Lower lobe of right lung (tissue), 2 donors: ENCODE results near the gene TRAK1. TPM values are rescaled to one million over a fixed set of nuclear protein-coding genes. Genes with fewer than 3 reads are reported as not detected.

Experiments
- ATAC-seq, 2 donors: fragments of 200-7000 bp; cut with Tn5 transposase; one replicate each; pipeline ENCODE4 v1.9.1; 2020 to 2022; ENCODE audit warnings: mild to moderate bottlenecking in 2 of 2, moderate library complexity in 2 of 2
- DNase-seq: peaks from one replicate; pipeline ENCODE4 v3.0.0-alpha.2; 2020
- H3K27ac ChIP-seq: fragments of 200-600 bp; one replicate; pipeline ENCODE4 v1.8.0; 2022
- H3K27me3 ChIP-seq: fragments of 200-600 bp; one replicate; pipeline ENCODE4 v1.8.0; 2022; ENCODE audit warnings: low read depth
- H3K36me3 ChIP-seq: fragments of 200-600 bp; one replicate; pipeline ENCODE4 v1.8.0; 2022; ENCODE audit warnings: mild to moderate bottlenecking
- H3K4me1 ChIP-seq: fragments of 200-600 bp; one replicate; pipeline ENCODE4 v1.8.0; 2022
- H3K4me3 ChIP-seq: fragments of 200-600 bp; one replicate; pipeline ENCODE4 v1.8.0; 2022; ENCODE audit warnings: mild to moderate bottlenecking
- H3K9me3 ChIP-seq: fragments of 200-600 bp; one replicate; pipeline ENCODE4 v1.8.0; 2022
- CTCF ChIP-seq: fragments of 200-600 bp; IDR thresholded peaks from one replicate; pipeline ENCODE4 v1.8.0; 2022; ENCODE audit warnings: antibody characterized with exemption, mild to moderate bottlenecking
- intact Hi-C: fragments of 100-400 bp; cut with DNase I; formaldehyde crosslinking; loops from one replicate; pipeline ENCODE4 v1.11.0; 2022
- total RNA-seq: library from RNA; stranded (reverse); fragmentation: NEBNext Ultra II Directional; extraction: Animal tissue kit (Norgen Biotek cat#: 25700); gene quantifications from one replicate; pipeline ENCODE4 v1.2.1, GENCODE V29; 2021
- donor health status: DM: no; HTN: yes; CAD: no; lungs with severe emphysema.

Gene TRAK1
- total RNA-seq, 1 donor from 2014 or later = 50.6 TPM

DNA sequence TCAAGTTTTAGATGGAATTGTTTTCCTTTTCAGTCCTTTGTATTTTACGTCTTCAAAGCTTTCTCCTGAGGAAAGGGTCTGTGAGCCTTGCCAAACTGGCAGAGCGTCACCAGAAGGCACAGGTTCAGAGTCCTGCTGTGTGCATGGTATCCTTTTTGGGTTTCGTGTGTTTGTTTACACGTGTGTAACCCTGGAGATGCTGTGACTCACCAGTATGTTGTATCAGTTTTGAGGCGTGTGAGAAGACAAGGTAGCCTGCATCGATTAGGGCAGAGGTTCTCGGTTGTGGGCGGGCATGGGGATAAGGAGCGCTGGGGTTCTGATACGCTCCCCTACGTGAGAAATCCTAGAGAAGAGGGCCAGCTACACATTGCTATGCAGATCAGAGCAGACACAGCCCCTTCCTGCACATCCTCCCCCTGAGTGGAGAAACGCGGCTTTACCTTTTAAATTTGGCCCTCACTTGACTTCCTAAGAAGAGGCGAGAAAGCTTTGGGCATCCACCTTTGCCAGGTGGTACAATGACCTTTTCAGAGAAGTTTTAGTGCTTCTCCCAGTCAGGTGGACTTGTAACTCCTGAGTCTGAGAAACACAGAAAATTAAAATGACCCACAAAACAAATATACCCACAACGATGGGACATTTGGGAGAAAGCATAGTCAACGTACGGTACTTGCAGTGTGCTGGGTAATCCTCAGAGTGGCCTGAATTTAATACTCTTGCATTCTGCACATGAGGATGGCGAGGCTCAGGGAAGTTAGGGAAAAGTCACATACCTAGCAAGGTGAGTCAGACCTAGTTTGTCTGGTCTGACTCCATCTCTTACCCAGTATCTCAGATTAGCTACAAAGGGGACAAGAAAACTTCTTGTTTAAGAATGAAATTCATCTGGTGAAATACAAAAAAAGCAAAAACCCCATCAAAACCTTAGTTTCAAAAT is 38.1 kb downstream of the TRAK1 start:
- Histone ChIP-seq H3K27me3 (no peaks in the 10 kb centered on the region), H3K9me3 (no peaks in the 10 kb centered on the region), H3K4me3 (no peak overlapping the region), H3K27ac (peak overlapping the region; percentile 7), H3K4me1 (peaks cover 8% of the 10 kb centered on the region), H3K36me3 (peaks cover 25% of the 10 kb centered on the region)
- DNase-seq (no peak), ATAC-seq (peak; percentile 48 to 73)
- intact Hi-C loops = loop anchor here (10.0 kb wide), 1 partner anchor 46 kb away; no protein-coding TSS in a partner anchor
- no peak for TF ChIP-seq CTCF

- peaks cover 8% of the 10 kb centered on the region for H3K4me1 ChIP-seq
- H3K4me3 ChIP-seq = no peak overlapping the region
- peaks cover 25% of the 10 kb centered on the region for H3K36me3 ChIP-seq
- no peak for TF ChIP-seq CTCF
- peak overlapping the region; percentile 1 for H3K27ac ChIP-seq
- peak in 1 of 2 donors; percentile 6 for ATAC-seq
- no peaks in the 10 kb centered on the region for H3K9me3 ChIP-seq
- H3K27me3 ChIP-seq = no peaks in the 10 kb centered on the region
- intact Hi-C loops = no loop called here
- no peak for DNase-seq
These were observed 38.8 kb downstream of the TRAK1 start for GRCh38 chr3:42130007-42130328.

DNA sequence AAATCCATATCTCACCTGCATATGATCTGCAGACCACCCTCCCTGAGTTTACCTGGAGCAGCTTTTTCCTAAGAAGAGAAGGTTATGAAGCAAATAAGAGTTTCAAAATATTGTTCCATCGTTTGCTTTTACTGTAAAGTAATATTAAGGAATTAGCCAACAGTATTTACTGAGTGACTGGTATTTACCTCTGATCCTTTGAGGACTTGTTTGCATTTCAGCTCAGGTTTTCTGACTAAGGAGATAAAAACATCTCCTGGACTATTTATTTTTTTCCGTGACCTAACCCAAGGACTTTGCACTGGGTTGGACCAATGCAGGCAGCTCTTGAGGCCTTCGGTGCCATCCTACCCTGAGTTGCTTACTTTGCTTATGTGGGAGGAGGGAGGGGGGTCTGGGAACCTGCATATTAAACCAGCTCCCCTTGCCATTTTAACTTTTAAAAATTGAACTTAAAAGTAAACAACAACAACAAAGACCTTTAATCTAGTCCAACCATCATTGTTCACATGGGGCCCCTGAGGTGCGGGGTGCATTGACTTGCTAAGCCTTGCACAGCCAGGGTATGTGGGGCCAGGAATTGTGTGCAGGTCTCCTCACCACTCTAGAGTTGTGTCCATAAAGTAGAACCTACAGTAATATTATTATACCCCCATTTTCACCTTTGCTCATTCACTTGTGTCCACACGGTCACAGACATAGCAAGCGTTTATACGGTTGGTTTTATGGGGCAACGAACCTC is 39.3 kb downstream of the TRAK1 start:
- no peak for DNase-seq
- Histone ChIP-seq H3K9me3 (no peaks in the 10 kb centered on the region), H3K27me3 (no peaks in the 10 kb centered on the region), H3K36me3 (peaks cover 19% of the 10 kb centered on the region), H3K4me1 (peaks cover 8% of the 10 kb centered on the region), H3K27ac (peak overlapping the region; percentile 1), H3K4me3 (no peak overlapping the region)
- intact Hi-C loops = no loop called here
- ATAC-seq = peak; percentile 65 to 87
- no peak for TF ChIP-seq CTCF

DNA sequence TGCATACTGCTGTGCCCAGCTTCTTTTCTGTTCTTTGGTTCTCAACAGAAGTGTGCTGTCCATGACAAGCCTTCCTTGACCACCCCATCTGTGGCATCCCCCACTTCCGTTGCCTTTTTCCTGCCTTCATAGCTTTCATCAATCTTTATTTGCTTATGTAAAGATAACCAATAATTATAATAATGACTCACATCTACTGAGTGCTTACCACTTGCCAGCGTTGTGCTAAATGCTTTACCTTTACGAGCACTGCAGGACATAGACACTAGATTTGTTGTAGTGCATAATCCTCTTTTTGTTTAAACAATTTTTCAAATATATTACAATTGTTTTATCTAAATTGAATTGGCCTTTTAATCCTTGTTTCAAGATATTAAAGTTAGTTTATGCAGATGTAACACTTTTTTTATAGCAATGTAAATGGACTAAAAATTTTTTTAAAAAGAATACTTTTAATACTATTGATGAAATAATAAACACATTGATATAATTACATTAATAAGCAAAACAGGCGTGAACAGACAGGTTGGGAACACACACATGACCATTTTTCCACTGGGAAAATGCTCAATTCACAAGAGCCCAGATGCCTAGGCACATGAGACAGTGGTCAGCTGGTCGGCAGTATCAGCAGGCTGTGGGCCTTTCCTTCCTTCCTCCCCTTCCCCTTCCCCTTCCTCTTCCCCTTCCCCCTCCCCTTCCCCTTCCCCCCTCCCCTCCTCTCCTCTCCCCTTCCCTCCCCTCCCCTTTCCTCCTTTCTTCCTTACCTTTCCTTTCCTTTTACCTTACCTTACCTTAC is 42.5 kb downstream of the TRAK1 start:
- TF ChIP-seq CTCF = no peak
- intact Hi-C loops = no loop called here
- H3K27me3 ChIP-seq = no peaks in the 10 kb centered on the region
- H3K36me3 ChIP-seq = no peaks in the 10 kb centered on the region
- peaks cover 8% of the 10 kb centered on the region for H3K4me1 ChIP-seq
- no peaks in the 10 kb centered on the region for H3K9me3 ChIP-seq
- ATAC-seq (no peak), DNase-seq (no peak)
- H3K27ac ChIP-seq = no peak overlapping the region
- no peak overlapping the region for H3K4me3 ChIP-seq

DNA sequence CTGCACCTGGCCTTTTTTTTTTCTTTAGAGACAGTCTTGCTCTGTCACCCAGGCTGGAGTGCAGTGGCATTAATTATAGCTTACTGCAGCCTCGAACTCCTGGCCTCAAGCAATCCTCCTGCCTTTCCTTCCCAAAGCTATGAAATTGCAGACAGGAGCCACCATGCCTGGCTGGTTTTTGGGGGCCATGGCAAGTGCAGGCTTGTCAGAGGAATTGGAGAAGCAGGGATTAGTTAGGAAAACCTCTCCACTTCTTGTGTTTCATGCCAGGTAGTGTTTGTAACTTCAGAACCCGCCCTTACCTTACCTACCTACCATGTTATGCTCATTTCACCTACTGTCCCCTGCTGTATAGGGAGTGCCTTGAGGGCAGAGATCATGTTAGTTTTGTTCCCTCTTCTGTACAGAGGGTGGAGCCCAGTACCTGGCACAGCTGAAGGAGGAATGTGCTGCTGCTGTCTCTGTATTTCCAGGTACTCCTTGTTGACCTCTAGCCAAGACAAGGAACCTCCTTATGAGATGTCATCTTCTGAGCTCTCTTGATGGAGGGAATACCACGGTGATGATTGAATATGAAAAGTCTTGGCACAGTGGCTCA is 43.8 kb downstream of the TRAK1 start:
- no peak for TF ChIP-seq CTCF
- no peaks in the 10 kb centered on the region for H3K27me3 ChIP-seq
- H3K27ac ChIP-seq = no peak overlapping the region
- intact Hi-C loops = no loop called here
- H3K9me3 ChIP-seq = no peaks in the 10 kb centered on the region
- H3K4me3 ChIP-seq = no peak overlapping the region
- no peaks in the 10 kb centered on the region for H3K36me3 ChIP-seq
- DNase-seq (no peak), ATAC-seq (peak; percentile 55 to 73)
- peaks cover 5% of the 10 kb centered on the region for H3K4me1 ChIP-seq
